ENCODE results near the gene NBR1. TPM values are rescaled to one million over a fixed set of nuclear protein-coding genes. Genes with fewer than 3 reads are reported as not detected.

Gene NBR1
- total and polyA plus RNA-seq, 2 of the 8 experiments (the other 6 are each of a cell fraction or from before 2014, with no cell fraction given): 13.5 to 36.0 TPM

DNA sequence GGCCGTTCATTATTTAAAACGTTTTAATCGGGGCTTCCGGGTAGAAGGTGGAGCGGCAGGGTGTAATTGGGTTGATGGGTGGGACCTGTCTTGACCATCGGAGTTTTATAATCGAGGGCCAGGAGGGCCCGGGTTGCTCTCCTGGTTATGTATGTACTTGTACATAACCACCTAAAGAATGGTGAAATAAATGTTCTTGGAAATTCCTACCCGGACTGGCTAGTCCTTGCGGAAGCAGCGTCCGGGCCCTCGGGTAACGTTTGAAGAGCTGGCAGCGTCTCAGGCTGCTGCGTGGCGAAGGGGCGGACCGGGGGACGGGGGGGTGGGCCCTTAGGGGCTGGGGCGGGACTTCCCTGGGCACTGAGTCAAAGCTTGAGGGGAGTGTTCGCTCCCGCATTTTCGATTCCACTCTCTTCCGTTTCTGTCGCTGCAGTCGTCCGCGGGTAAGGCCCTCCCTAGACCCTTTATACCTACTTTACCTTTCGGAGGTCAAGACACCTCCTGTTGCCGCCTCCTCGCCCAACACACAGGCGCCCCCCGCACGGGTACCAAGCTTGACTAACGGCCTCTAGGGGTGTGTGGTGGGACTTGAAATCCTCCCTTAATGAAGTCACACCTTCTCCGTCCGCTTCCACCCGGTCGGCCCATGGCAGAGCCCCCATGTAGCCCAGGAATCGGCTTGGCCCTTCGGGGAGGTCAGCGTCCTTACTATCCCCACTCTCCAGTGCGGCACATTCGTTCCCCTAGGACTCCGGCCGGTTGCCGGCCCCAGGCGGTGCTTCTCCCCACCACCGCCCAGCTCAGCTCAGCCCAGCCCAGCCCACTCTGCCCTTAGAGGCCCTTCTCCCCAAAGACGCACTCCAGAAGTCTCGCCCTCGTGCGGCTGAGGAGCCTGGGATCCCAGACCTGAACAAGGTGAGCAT lies 40.7 kb downstream of the NBR1 start, which contains the start of gene TMEM106A (continued):
- TF ChIP-seq RBBP5 (IDR thresholded peaks at IDR 0.05; ENCODE audit: borderline replicate concordance, low read depth, low read length) (peak; percentile 70; the same call in 1 of the 2 replicates), RNF2 (IDR thresholded peaks at IDR 0.05; ENCODE audit: borderline replicate concordance, low read depth, low read length, missing control alignments, poor library complexity, severe bottlenecking) (no peak), HDAC2 (IDR thresholded peaks at IDR 0.05; ENCODE audit: borderline replicate concordance in 1 of 2, low read depth in 2 of 2, low read length in 2 of 2) (peak in 1 of 2 experiments; percentile 61; a peak in 1 of 4 replicates), SUZ12 (IDR thresholded peaks at IDR 0.05; ENCODE audit: low read length) (no peak), SIN3A (conservative IDR thresholded peaks at IDR 0.05 in 1 of 2, IDR thresholded peaks at IDR 0.05 in 1 of 2; ENCODE audit: low read depth in 1 of 2, low read length in 2 of 2) (peak in 1 of 2 experiments; percentile 54; a peak in 1 of 4 replicates), KDM1A (IDR thresholded peaks at IDR 0.05; ENCODE audit: borderline replicate concordance, low read length) (peak; percentile 11; the same call in 1 of the 2 replicates), CREB1 (IDR thresholded peaks at IDR 0.05) (no peak), MAFK (IDR thresholded peaks at IDR 0.05; ENCODE audit: low read depth, low read length) (no peak), RXRA (IDR thresholded peaks at IDR 0.05; ENCODE audit: insufficient read depth, low read depth, low read length) (no peak), ATF3 (IDR thresholded peaks at IDR 0.05; ENCODE audit: insufficient read depth, low read depth, low read length) (no peak), POU5F1 (IDR thresholded peaks at IDR 0.05; ENCODE audit: low read depth, low read length) (no peak), BRCA1 (IDR thresholded peaks at IDR 0.05; ENCODE audit: low read depth, low read length) (no peak)
